ENCODE measurements around the gene PADI4. TPM values are rescaled to one million over a fixed set of nuclear protein-coding genes. Genes with fewer than 3 reads are reported as not detected.

The PADI4 gene
- total RNA-seq, 1 experiment from 2014 or later: not detected

GRCh38 chr1:17375651-17376050 is 67.7 kb downstream of the PADI4 start:
- H3K36me3 Mint-ChIP-seq (ENCODE audit: insufficient read depth, unreplicated experiment): peaks cover 5% of the 10 kb centered on the region
- no peak overlapping the region for H3K27ac Mint-ChIP-seq (ENCODE audit: unreplicated experiment)
- CTCF ChIA-PET: no interaction called here
- peaks cover 27% of the 10 kb centered on the region for H3K27me3 Mint-ChIP-seq (ENCODE audit: unreplicated experiment)
- no peaks in the 10 kb centered on the region for H3K4me1 Mint-ChIP-seq (ENCODE audit: low read depth, unreplicated experiment)
- DNase-seq: no peak
- no peaks in the 10 kb centered on the region for H3K9me3 Mint-ChIP-seq (ENCODE audit: low read depth, unreplicated experiment)
- H3K4me3 Mint-ChIP-seq (ENCODE audit: low read depth, unreplicated experiment): no peak overlapping the region
- intact Hi-C loops (cut with micrococcal nuclease; ENCODE audit: unreplicated experiment): no loop called here
- TF ChIP-seq, protein P1, sequence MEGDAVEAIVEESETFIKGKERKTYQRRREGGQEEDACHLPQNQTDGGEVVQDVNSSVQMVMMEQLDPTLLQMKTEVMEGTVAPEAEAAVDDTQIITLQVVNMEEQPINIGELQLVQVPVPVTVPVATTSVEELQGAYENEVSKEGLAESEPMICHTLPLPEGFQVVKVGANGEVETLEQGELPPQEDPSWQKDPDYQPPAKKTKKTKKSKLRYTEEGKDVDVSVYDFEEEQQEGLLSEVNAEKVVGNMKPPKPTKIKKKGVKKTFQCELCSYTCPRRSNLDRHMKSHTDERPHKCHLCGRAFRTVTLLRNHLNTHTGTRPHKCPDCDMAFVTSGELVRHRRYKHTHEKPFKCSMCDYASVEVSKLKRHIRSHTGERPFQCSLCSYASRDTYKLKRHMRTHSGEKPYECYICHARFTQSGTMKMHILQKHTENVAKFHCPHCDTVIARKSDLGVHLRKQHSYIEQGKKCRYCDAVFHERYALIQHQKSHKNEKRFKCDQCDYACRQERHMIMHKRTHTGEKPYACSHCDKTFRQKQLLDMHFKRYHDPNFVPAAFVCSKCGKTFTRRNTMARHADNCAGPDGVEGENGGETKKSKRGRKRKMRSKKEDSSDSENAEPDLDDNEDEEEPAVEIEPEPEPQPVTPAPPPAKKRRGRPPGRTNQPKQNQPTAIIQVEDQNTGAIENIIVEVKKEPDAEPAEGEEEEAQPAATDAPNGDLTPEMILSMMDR (IDR thresholded peaks at IDR 0.05; ENCODE audit: unreplicated experiment): no peak
- BruUV-seq (replicated peaks): no TSS peak

DNA sequence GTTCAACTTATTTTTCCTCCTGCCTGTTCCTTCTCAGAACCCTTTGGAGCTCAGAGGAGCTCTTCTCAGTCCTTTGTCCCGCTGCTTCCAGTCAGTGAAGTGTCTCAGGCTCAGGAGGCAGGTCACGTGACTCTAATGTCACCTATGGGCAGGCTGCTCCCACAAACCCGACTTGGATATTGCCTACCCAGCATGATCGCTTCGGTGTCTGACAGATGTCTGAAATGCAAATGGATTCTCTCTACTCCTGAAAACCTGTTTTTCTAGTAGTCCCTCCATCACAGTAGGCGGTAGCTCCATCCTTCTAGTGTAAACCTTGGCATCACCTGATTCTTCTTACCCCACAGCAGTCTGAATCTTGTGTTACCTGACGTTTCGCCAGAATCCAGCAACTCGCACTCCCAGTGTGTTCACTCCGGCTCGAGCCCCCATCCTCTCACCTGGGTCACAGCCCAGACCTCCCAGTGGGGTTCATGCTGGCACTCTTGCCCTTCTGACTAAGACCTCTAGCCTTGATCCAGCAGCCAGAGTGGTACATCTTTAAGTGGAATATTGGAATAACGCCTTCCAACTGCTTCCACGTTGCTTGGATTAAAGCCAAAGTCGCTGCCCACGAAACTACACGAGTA is 69.4 kb downstream of the PADI4 start:
- Mint-ChIP-seq H3K4me3 (ENCODE audit: low read depth, unreplicated experiment) (no peak overlapping the region), H3K27ac (ENCODE audit: unreplicated experiment) (peak overlapping the region; percentile 30), H3K27me3 (ENCODE audit: unreplicated experiment) (peaks cover 45% of the 10 kb centered on the region), H3K36me3 (ENCODE audit: insufficient read depth, unreplicated experiment) (peaks cover 5% of the 10 kb centered on the region), H3K9me3 (ENCODE audit: low read depth, unreplicated experiment) (no peaks in the 10 kb centered on the region), H3K4me1 (ENCODE audit: low read depth, unreplicated experiment) (no peaks in the 10 kb centered on the region)
- intact Hi-C loops (cut with micrococcal nuclease; ENCODE audit: unreplicated experiment): no loop called here
- no TSS peak for BruUV-seq (replicated peaks)
- DNase-seq: no peak
- CTCF ChIA-PET: no interaction called here
- TF ChIP-seq, protein P1 (IDR thresholded peaks at IDR 0.05; ENCODE audit: unreplicated experiment): no peak

- H3K4me1 Mint-ChIP-seq (ENCODE audit: low read depth, unreplicated experiment): no peaks in the 10 kb centered on the region
- CTCF ChIA-PET: no interaction called here
- H3K9me3 Mint-ChIP-seq (ENCODE audit: low read depth, unreplicated experiment): no peaks in the 10 kb centered on the region
- no peak overlapping the region for H3K4me3 Mint-ChIP-seq (ENCODE audit: low read depth, unreplicated experiment)
- BruUV-seq (replicated peaks): no TSS peak
- DNase-seq: no peak
- H3K27ac Mint-ChIP-seq (ENCODE audit: unreplicated experiment): no peak overlapping the region
- TF ChIP-seq, protein P1 (IDR thresholded peaks at IDR 0.05; ENCODE audit: unreplicated experiment): no peak
- intact Hi-C loops (cut with micrococcal nuclease; ENCODE audit: unreplicated experiment): no loop called here
- peaks cover 71% of the 10 kb centered on the region for H3K27me3 Mint-ChIP-seq (ENCODE audit: unreplicated experiment)
- H3K36me3 Mint-ChIP-seq (ENCODE audit: insufficient read depth, unreplicated experiment): peaks cover 5% of the 10 kb centered on the region
Observed at GRCh38 chr1:17381161-17381560, 73.2 kb downstream of the PADI4 start.

DNA sequence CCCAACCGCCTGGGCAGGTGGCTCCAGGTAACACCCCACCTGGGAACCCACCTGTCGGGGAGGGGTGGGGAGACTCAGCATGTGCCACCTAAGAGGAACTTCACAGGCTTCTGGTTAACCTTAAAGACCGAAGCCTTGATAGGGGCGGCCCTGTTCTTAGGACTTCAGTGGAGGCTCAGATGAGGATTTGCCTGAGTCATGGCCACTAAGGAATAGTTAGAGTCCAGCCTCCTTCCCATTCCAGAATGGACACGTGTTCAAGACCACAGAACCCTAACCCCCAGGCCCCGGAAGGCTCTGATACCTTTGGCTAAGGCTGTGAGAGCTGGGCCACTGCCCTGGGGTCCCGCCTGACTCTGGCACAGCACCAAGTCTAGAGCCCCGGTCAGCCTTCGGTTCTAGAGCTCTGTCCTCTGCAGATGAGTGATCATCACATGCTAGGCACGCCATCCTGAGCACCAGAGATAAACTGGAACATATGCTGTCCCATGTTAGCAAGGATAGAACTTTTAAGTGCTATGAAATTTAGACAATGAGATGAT is 84.3 kb downstream of the PADI4 start:
- peaks cover 80% of the 10 kb centered on the region for H3K27me3 Mint-ChIP-seq (ENCODE audit: unreplicated experiment)
- BruUV-seq (replicated peaks): no TSS peak
- H3K4me3 Mint-ChIP-seq (ENCODE audit: low read depth, unreplicated experiment): no peak overlapping the region
- no peak overlapping the region for H3K27ac Mint-ChIP-seq (ENCODE audit: unreplicated experiment)
- H3K36me3 Mint-ChIP-seq (ENCODE audit: insufficient read depth, unreplicated experiment): no peaks in the 10 kb centered on the region
- TF ChIP-seq, protein P1 (IDR thresholded peaks at IDR 0.05; ENCODE audit: unreplicated experiment): no peak
- H3K9me3 Mint-ChIP-seq (ENCODE audit: low read depth, unreplicated experiment): no peaks in the 10 kb centered on the region
- CTCF ChIA-PET: no interaction called here
- intact Hi-C loops (cut with micrococcal nuclease; ENCODE audit: unreplicated experiment): no loop called here
- no peak for DNase-seq
- H3K4me1 Mint-ChIP-seq (ENCODE audit: low read depth, unreplicated experiment): no peaks in the 10 kb centered on the region
